ENCODE data around the gene ECE1.

The ECE1 gene

GRCh38 chr1:21246905-21247642 is 43.2 kb downstream of the ECE1 start:
- no peak for DNase-seq (ENCODE audit: extremely low read depth, insufficient read length)
- Histone ChIP-seq H3K4me3 (replicated peaks; ENCODE audit: low read depth, low read length) (no peak overlapping the region), H3K27me3 (replicated peaks; ENCODE audit: control insufficient read depth, insufficient read depth, low read length) (no peaks in the 10 kb centered on the region), H3K36me3 (ENCODE audit: control insufficient read depth, insufficient read depth, low read length) (peaks cover 8% of the 10 kb centered on the region)
- no peak for TF ChIP-seq CTCF (IDR thresholded peaks at IDR 0.05; ENCODE audit: insufficient read depth, low read length, poor library complexity, severe bottlenecking)

GRCh38 chr1:21245688-21246229 is 44.5 kb downstream of the ECE1 start:
- peaks cover 8% of the 10 kb centered on the region for H3K36me3 ChIP-seq (ENCODE audit: control insufficient read depth, insufficient read depth, low read length)
- no peak for DNase-seq (ENCODE audit: extremely low read depth, insufficient read length)

GRCh38 chr1:21244986-21245687 is 45.1 kb downstream of the ECE1 start:
- Histone ChIP-seq H3K36me3 (ENCODE audit: control insufficient read depth, insufficient read depth, low read length) (peaks cover 8% of the 10 kb centered on the region), H3K27me3 (replicated peaks; ENCODE audit: control insufficient read depth, insufficient read depth, low read length) (no peaks in the 10 kb centered on the region), H3K4me3 (replicated peaks; ENCODE audit: low read depth, low read length) (no peak overlapping the region)
- no peak for DNase-seq (ENCODE audit: extremely low read depth, insufficient read length)
- TF ChIP-seq CTCF (IDR thresholded peaks at IDR 0.05; ENCODE audit: insufficient read depth, low read length, poor library complexity, severe bottlenecking): peak; percentile 49

More at GRCh38 chr1:21245688-21246229, 44.5 kb downstream of the ECE1 start:
- TF ChIP-seq CTCF (IDR thresholded peaks at IDR 0.05; ENCODE audit: insufficient read depth, low read length, poor library complexity, severe bottlenecking): no peak
- H3K27me3 ChIP-seq (replicated peaks; ENCODE audit: control insufficient read depth, insufficient read depth, low read length): no peaks in the 10 kb centered on the region
- H3K4me3 ChIP-seq (replicated peaks; ENCODE audit: low read depth, low read length): no peak overlapping the region

- no peak for DNase-seq (ENCODE audit: extremely low read depth, insufficient read length)
- Histone ChIP-seq H3K36me3 (ENCODE audit: control insufficient read depth, insufficient read depth, low read length) (peaks cover 8% of the 10 kb centered on the region), H3K27me3 (replicated peaks; ENCODE audit: control insufficient read depth, insufficient read depth, low read length) (no peaks in the 10 kb centered on the region), H3K4me3 (replicated peaks; ENCODE audit: low read depth, low read length) (no peak overlapping the region)
- no peak for TF ChIP-seq CTCF (IDR thresholded peaks at IDR 0.05; ENCODE audit: insufficient read depth, low read length, poor library complexity, severe bottlenecking)
These were observed 46.1 kb downstream of the ECE1 start for GRCh38 chr1:21244154-21244553.

- no peak for DNase-seq (ENCODE audit: extremely low read depth, insufficient read length)
- no peak overlapping the region for H3K4me3 ChIP-seq (replicated peaks; ENCODE audit: low read depth, low read length)
- H3K27me3 ChIP-seq (replicated peaks; ENCODE audit: control insufficient read depth, insufficient read depth, low read length): no peaks in the 10 kb centered on the region
- no peak for TF ChIP-seq CTCF (IDR thresholded peaks at IDR 0.05; ENCODE audit: insufficient read depth, low read length, poor library complexity, severe bottlenecking)
- peaks cover 10% of the 10 kb centered on the region for H3K36me3 ChIP-seq (ENCODE audit: control insufficient read depth, insufficient read depth, low read length)
These were observed 47.4 kb downstream of the ECE1 start for GRCh38 chr1:21242846-21243245.
